GM10248 (cell line): Measurements from ENCODE around the gene KAZALD1.
A peak's percentile ranks its signal among the peaks of the same experiment; 100 is the strongest.

Experiments
- CTCF ChIA-PET: fragments of 300-600 bp; sonication (Branson Sonifier 250); formaldehyde crosslinking; extraction: SDS; loops from one replicate; lab custom pipeline; 2021; ENCODE audit warnings: antibody characterized with exemption; lab: Yijun Ruan, JAX
- POLR2A ChIA-PET: fragments of 350-650 bp; sonication (Branson Sonifier 250); formaldehyde crosslinking; extraction: SDS; loops from one replicate; lab custom pipeline; 2020; ENCODE audit warnings: antibody characterized with exemption; lab: Yijun Ruan, JAX
- DNase-seq: peaks from one replicate; pipeline ENCODE4 v3.0.0; 2012; ENCODE audit errors: extremely low spot score
- CTCF ChIP-seq: IDR thresholded peaks from 2 replicates; pipeline ENCODE4 v1.5.1; 2012; ENCODE audit warnings: mild to moderate bottlenecking, low read depth; ENCODE audit errors: extremely low read depth, missing control alignments, control extremely low read depth

The KAZALD1 gene

GRCh38 chr10:101040061-101040460 is 21.7 kb upstream of the KAZALD1 start:
- POLR2A ChIA-PET, result interaction anchor here (1.0 kb wide), 1 partner anchor 9 kb away, joined by 3 read pairs; the partner anchor contains the start of genes PDZD7 and SFXN3
- no peak for TF ChIP-seq CTCF
- DNase-seq, result no peak
- CTCF ChIA-PET, result interaction anchor here (1.3 to 28.8 kb wide), 5 partner anchors 11 to 102 kb away, joined by 4 to 855 read pairs (median 55); partner anchors contain the start of genes KAZALD1, PDZD7 and SFXN3

GRCh38 chr10:101040851-101041250 is 20.9 kb upstream of the KAZALD1 start:
- DNase-seq, result no peak
- ChIA-PET POLR2A (no interaction called here), CTCF (interaction anchor here (1.0 to 28.8 kb wide), 20 partner anchors 12 to 606 kb away, joined by 3 to 855 read pairs (median 4); partner anchors contain the start of genes KAZALD1, LZTS2, MRPL43 and PDZD7)
- no peak for TF ChIP-seq CTCF

- TF ChIP-seq CTCF, result peak; percentile 91
- CTCF ChIA-PET, result interaction anchor here (0.7 to 28.8 kb wide), 26 partner anchors 12 to 607 kb away, joined by 3 to 855 read pairs (median 4); partner anchors contain the start of genes KAZALD1, LZTS2, MRPL43 and PDZD7
- DNase-seq, result peak; percentile 86
- POLR2A ChIA-PET, result interaction anchor here (0.7 kb wide), 1 partner anchor 12 kb away, joined by 3 read pairs; no protein-coding TSS in a partner anchor
Observed at GRCh38 chr10:101041252-101041761, 20.5 kb upstream of the KAZALD1 start.

- no peak for DNase-seq
- POLR2A ChIA-PET, result no interaction called here
- TF ChIP-seq CTCF, result no peak
- CTCF ChIA-PET, result interaction anchor here (0.8 to 28.8 kb wide), 23 partner anchors 13 to 134 kb away, joined by 3 to 855 read pairs (median 5); partner anchors contain the start of genes KAZALD1, LZTS2, MRPL43 and PDZD7
Observed at GRCh38 chr10:101042118-101042517, 19.7 kb upstream of the KAZALD1 start.

- POLR2A ChIA-PET, result interaction anchor here (1.0 kb wide), 1 partner anchor 11 kb away, joined by 4 read pairs; no protein-coding TSS in a partner anchor
- DNase-seq, result peak; percentile 95
- TF ChIP-seq CTCF, result no peak
- CTCF ChIA-PET, result interaction anchor here (0.7 to 28.8 kb wide), 14 partner anchors 14 to 528 kb away, joined by 3 to 855 read pairs (median 4); partner anchors contain the start of genes KAZALD1, LZTS2, PDZD7 and SFXN3
Observed at GRCh38 chr10:101042667-101043362, 19.0 kb upstream of the KAZALD1 start.

GRCh38 chr10:101043363-101043707 is 18.5 kb upstream of the KAZALD1 start:
- no peak for TF ChIP-seq CTCF
- CTCF ChIA-PET, result interaction anchor here (0.7 to 28.8 kb wide), 13 partner anchors 9 to 527 kb away, joined by 3 to 855 read pairs (median 4); partner anchors contain the start of genes KAZALD1, LZTS2, PDZD7 and SFXN3
- POLR2A ChIA-PET, result interaction anchor here (1.0 kb wide), 1 partner anchor 11 kb away, joined by 4 read pairs; no protein-coding TSS in a partner anchor
- no peak for DNase-seq
